HEK293 (cell line): ENCODE results near the gene TRA2B.
A peak's percentile ranks its signal among the peaks of the same experiment; 100 is the strongest.

Experiments used
- CTCF ChIA-PET: fragments of 350-600 bp; formaldehyde crosslinking; extraction: SDS; loops from one replicate; lab custom pipeline; 2021; ENCODE audit warnings: antibody characterized with exemption; lab: Yijun Ruan, JAX
- POLR2A ChIA-PET: fragments of 300-600 bp; formaldehyde crosslinking; extraction: SDS; loops from one replicate; lab custom pipeline; 2020; ENCODE audit warnings: antibody characterized with exemption, inconsistent platforms; lab: Yijun Ruan, JAX
- H3K27ac ChIP-seq: fragments of 200-500 bp; sonication (Bioruptor generic); 2 replicates; pipeline ENCODE4 v1.5.1; 2014; ENCODE audit warnings: low read depth, low read length, control low read depth, inconsistent platforms; ENCODE audit errors: extremely low read depth
- H3K36me3 ChIP-seq, 2 experiments: fragments of 200-500 bp in 1 of 2; sonication (Bioruptor generic) in 1 of 2; 1 replicate in 1 of 2; 2 replicates in 1 of 2; pipeline ENCODE4 v1.5.1; 2014 to 2017; ENCODE audit warnings: inconsistent platforms in 2 of 2, low read length in 2 of 2; ENCODE audit not compliant: control insufficient read depth in 2 of 2, insufficient read depth in 1 of 2
- H3K4me1 ChIP-seq: fragments of 200-500 bp; sonication (Bioruptor generic); 2 replicates; pipeline ENCODE4 v1.5.1; 2014; ENCODE audit warnings: mild to moderate bottlenecking, low read length, inconsistent platforms; ENCODE audit not compliant: control insufficient read depth, insufficient read depth
- H3K4me3 ChIP-seq: 2 replicates; pipeline ENCODE4 v1.5.1; 2011; ENCODE audit warnings: low read depth, mild to moderate bottlenecking, control low read depth, low read length, moderate library complexity
- H3K9me3 ChIP-seq: fragments of 200-500 bp; sonication (Bioruptor generic); 2 replicates; pipeline ENCODE4 v1.5.1; 2014; ENCODE audit warnings: low read depth, low read length, inconsistent platforms; ENCODE audit not compliant: control insufficient read depth, insufficient read depth
- ATF2 ChIP-seq: fragments of 450-650 bp; formaldehyde crosslinking; IDR thresholded peaks from 2 replicates; pipeline ENCODE4 v1.5.1; 2016; ENCODE audit warnings: missing biosample characterization, missing genetic modification characterization, low read depth
- FEZF1 ChIP-seq: fragments of 450-650 bp; formaldehyde crosslinking; IDR thresholded peaks from 2 replicates; pipeline ENCODE4 v1.5.1; 2016; ENCODE audit warnings: missing biosample characterization, missing genetic modification characterization
- GLI2 ChIP-seq: fragments of 450-650 bp; formaldehyde crosslinking; IDR thresholded peaks from 2 replicates; pipeline ENCODE4; 2017; ENCODE audit warnings: missing biosample characterization, missing genetic modification characterization, low read depth, borderline replicate concordance
- PRDM10 ChIP-seq: fragments of 450-650 bp; formaldehyde crosslinking; IDR thresholded peaks from 2 replicates; pipeline ENCODE4 v1.5.1; 2016; ENCODE audit warnings: missing biosample characterization, missing genetic modification characterization
- SCRT1 ChIP-seq: fragments of 450-650 bp; formaldehyde crosslinking; IDR thresholded peaks from 2 replicates; pipeline ENCODE4 v1.5.1; 2016; ENCODE audit warnings: missing biosample characterization, missing genetic modification characterization, borderline replicate concordance
- SETDB1 ChIP-seq: IDR thresholded peaks from one replicate; pipeline ENCODE4 v1.6.1; 2017; ENCODE audit warnings: mild to moderate bottlenecking, low read length, moderate library complexity, mixed read lengths; ENCODE audit not compliant: insufficient read length
- WT1 ChIP-seq: fragments of 450-650 bp; formaldehyde crosslinking; IDR thresholded peaks from 2 replicates; pipeline ENCODE4 v1.5.1; 2016; ENCODE audit warnings: missing biosample characterization, missing genetic modification characterization
- ZBTB21 ChIP-seq: fragments of 450-650 bp; formaldehyde crosslinking; IDR thresholded peaks from 2 replicates; pipeline ENCODE4 v1.5.1; 2017; ENCODE audit warnings: missing biosample characterization, missing genetic modification characterization
- ZBTB48 ChIP-seq: fragments of 450-650 bp; formaldehyde crosslinking; IDR thresholded peaks from 2 replicates; pipeline ENCODE4 v1.5.1; 2016; ENCODE audit warnings: missing biosample characterization, missing genetic modification characterization
- ZEB2 ChIP-seq: fragments of 450-650 bp; formaldehyde crosslinking; IDR thresholded peaks from 2 replicates; pipeline ENCODE4 v1.5.1; 2016; ENCODE audit warnings: missing biosample characterization, missing genetic modification characterization
- ZNF10 ChIP-seq: fragments of 450-650 bp; formaldehyde crosslinking; IDR thresholded peaks from 2 replicates; pipeline ENCODE4 v1.5.1; 2017; ENCODE audit warnings: missing biosample characterization, missing genetic modification characterization
- ZNF274 ChIP-seq, 2 experiments: fragments of 200-500 bp in 1 of 2; fragments of 450-650 bp in 1 of 2; sonication (Bioruptor generic) in 1 of 2; formaldehyde crosslinking in 1 of 2; IDR thresholded peaks; 2 replicates each; pipeline versions ENCODE4 v1.5.1 to v1.6.1; 2014 to 2016; ENCODE audit warnings: borderline replicate concordance in 1 of 2, inconsistent platforms in 1 of 2, low read length in 1 of 2, missing biosample characterization in 1 of 2, missing genetic modification characterization in 1 of 2
- ZNF280C ChIP-seq: fragments of 450-650 bp; formaldehyde crosslinking; IDR thresholded peaks from 2 replicates; pipeline ENCODE4 v1.5.1; 2016; ENCODE audit warnings: missing biosample characterization, missing genetic modification characterization
- ZNF558 ChIP-seq: fragments of 450-650 bp; formaldehyde crosslinking; IDR thresholded peaks from 2 replicates; pipeline ENCODE4 v1.5.1; 2016; ENCODE audit warnings: missing biosample characterization, missing genetic modification characterization
- ZNF610 ChIP-seq: fragments of 450-650 bp; formaldehyde crosslinking; IDR thresholded peaks from 2 replicates; pipeline ENCODE4 v1.5.1; 2016; ENCODE audit warnings: missing biosample characterization, missing genetic modification characterization, borderline replicate concordance
- ZNF645 ChIP-seq: fragments of 450-650 bp; formaldehyde crosslinking; IDR thresholded peaks from 2 replicates; pipeline ENCODE4; 2016; ENCODE audit warnings: missing biosample characterization, missing genetic modification characterization
- ZNF692 ChIP-seq: fragments of 450-650 bp; formaldehyde crosslinking; IDR thresholded peaks from 2 replicates; pipeline ENCODE4 v1.5.1; 2016; ENCODE audit warnings: missing biosample characterization, missing genetic modification characterization
- ZNF701 ChIP-seq: fragments of 450-650 bp; formaldehyde crosslinking; IDR thresholded peaks from 2 replicates; pipeline ENCODE4 v1.5.1; 2016; ENCODE audit warnings: missing biosample characterization, missing genetic modification characterization
- ZNF747 ChIP-seq: fragments of 450-650 bp; formaldehyde crosslinking; IDR thresholded peaks from 2 replicates; pipeline ENCODE4 v1.5.1; 2016; ENCODE audit warnings: missing biosample characterization, missing genetic modification characterization
- ZSCAN4 ChIP-seq: fragments of 450-650 bp; formaldehyde crosslinking; IDR thresholded peaks from 2 replicates; pipeline ENCODE4 v1.5.1; 2017; ENCODE audit warnings: missing biosample characterization, missing genetic modification characterization

Gene TRA2B

GRCh38 chr3:185966655-185967054 lies 28.8 kb upstream of the TRA2B start:
- ChIA-PET CTCF (interaction anchor here (0.7 to 2.4 kb wide), 3 partner anchors 11 to 305 kb away, joined by 5 to 11 read pairs (median 6); no protein-coding TSS in a partner anchor), POLR2A (no interaction called here)
- TF ChIP-seq ZNF645 (tag by site-specific recombination) (no peak), ZNF692 (no peak), WT1 (no peak), ZNF558 (tag by site-specific recombination) (no peak), ZEB2 (tag by site-specific recombination) (no peak)
- H3K9me3 ChIP-seq: no peaks in the 10 kb centered on the region
- H3K27ac ChIP-seq: no peak overlapping the region
- no peaks in the 10 kb centered on the region for H3K36me3 ChIP-seq
- H3K4me3 ChIP-seq: no peak overlapping the region
- H3K4me1 ChIP-seq: no peaks in the 10 kb centered on the region

- H3K9me3 ChIP-seq: no peaks in the 10 kb centered on the region
- H3K36me3 ChIP-seq: no peaks in the 10 kb centered on the region
- ChIA-PET CTCF (interaction anchor here (0.5 to 2.4 kb wide), 3 partner anchors 12 to 294 kb away, joined by 4 to 11 read pairs (median 6); no protein-coding TSS in a partner anchor), POLR2A (no interaction called here)
- H3K4me3 ChIP-seq: no peak overlapping the region
- H3K4me1 ChIP-seq: no peaks in the 10 kb centered on the region
- no peak overlapping the region for H3K27ac ChIP-seq
- no peak for TF ChIP-seq SCRT1
- no peak for TF ChIP-seq PRDM10
- peak; percentile 19 for TF ChIP-seq SETDB1
- no peak for TF ChIP-seq FEZF1 (tag by site-specific recombination)
- TF ChIP-seq ZNF747: no peak
- no peak for TF ChIP-seq ZBTB21 (tag by site-specific recombination)
- no peak for TF ChIP-seq ZNF610 (tag by site-specific recombination)
- TF ChIP-seq ZSCAN4: no peak
These were observed 27.7 kb upstream of the TRA2B start for GRCh38 chr3:185965496-185965895.

GRCh38 chr3:185961675-185962232 lies 23.9 kb upstream of the TRA2B start:
- Histone ChIP-seq H3K4me3 (no peak overlapping the region), H3K27ac (no peak overlapping the region), H3K4me1 (no peaks in the 10 kb centered on the region), H3K36me3 (no peaks in the 10 kb centered on the region), H3K9me3 (no peaks in the 10 kb centered on the region)
- CTCF ChIA-PET: interaction anchor here (0.6 to 1.4 kb wide), 5 partner anchors 17 to 1145 kb away, joined by 3 to 7 read pairs (median 3); no protein-coding TSS in a partner anchor
- POLR2A ChIA-PET: interaction anchor here (2.2 kb wide), 1 partner anchor 24 kb away, joined by 7 read pairs; the partner anchor contains the start of gene TRA2B
- no peak for TF ChIP-seq ZNF280C (tag by site-specific recombination)
- no peak for TF ChIP-seq ZNF558 (tag by site-specific recombination)
- TF ChIP-seq ZNF701 (tag by site-specific recombination): no peak
- TF ChIP-seq ZBTB48 (tag by site-specific recombination): no peak
- TF ChIP-seq ZNF274 (IDR thresholded peaks at IDR 0.05; ENCODE audit: low read length): no peak
- TF ChIP-seq ZNF274 (tag by site-specific recombination; IDR thresholded peaks at IDR 0.05; ENCODE audit: borderline replicate concordance): no peak
- TF ChIP-seq ATF2 (tag by site-specific recombination): no peak
- TF ChIP-seq ZNF10 (tag by site-specific recombination): no peak
- no peak for TF ChIP-seq GLI2 (tag by site-specific recombination)
